Measurements from ENCODE around the gene HOXA10.

The HOXA10 gene

GRCh38 chr7:27163288-27164044, 10.7 kb downstream of the HOXA10 start:
- H3K4me3 ChIP-seq (ENCODE audit: control insufficient read depth, low read depth, low read length) = peak overlapping the region; percentile 77
- DNase-seq (ENCODE audit: low read depth) = peak; percentile 28
- TF ChIP-seq, protein P1, sequence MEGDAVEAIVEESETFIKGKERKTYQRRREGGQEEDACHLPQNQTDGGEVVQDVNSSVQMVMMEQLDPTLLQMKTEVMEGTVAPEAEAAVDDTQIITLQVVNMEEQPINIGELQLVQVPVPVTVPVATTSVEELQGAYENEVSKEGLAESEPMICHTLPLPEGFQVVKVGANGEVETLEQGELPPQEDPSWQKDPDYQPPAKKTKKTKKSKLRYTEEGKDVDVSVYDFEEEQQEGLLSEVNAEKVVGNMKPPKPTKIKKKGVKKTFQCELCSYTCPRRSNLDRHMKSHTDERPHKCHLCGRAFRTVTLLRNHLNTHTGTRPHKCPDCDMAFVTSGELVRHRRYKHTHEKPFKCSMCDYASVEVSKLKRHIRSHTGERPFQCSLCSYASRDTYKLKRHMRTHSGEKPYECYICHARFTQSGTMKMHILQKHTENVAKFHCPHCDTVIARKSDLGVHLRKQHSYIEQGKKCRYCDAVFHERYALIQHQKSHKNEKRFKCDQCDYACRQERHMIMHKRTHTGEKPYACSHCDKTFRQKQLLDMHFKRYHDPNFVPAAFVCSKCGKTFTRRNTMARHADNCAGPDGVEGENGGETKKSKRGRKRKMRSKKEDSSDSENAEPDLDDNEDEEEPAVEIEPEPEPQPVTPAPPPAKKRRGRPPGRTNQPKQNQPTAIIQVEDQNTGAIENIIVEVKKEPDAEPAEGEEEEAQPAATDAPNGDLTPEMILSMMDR (conservative IDR thresholded peaks at IDR 0.05; ENCODE audit: control insufficient read depth, insufficient read depth, low read depth, low read length) = no peak

DNA sequence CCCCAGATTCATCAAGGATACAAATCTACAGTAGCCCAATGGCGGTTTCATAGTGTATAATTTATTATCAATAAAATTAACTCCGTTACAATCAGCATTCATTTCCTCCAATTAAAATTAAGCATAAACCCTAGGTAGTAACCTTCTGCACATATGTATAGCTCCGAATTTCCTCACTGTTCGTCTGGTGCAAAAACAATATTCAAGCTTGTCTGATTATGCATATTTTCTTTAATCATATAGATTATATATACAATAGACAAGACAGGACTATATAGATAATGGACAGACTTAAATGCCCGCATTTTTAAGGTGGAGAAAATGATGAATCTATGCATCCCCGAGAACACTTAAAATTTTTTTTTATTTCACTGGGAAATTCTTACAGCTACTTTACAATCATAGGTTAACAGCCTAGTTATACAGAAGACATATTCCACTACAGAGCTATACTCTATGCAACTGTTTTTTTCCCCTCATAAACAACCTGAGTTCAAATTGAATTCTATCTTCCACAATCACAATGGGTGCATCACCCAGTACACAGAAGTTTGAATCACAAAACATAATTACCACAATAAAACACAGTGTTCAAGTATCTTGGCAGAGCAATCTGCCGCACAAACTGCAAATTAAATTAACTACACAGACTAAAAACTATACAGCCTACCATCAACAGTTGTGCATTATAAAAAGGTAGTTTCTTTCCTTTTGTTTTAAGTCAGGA, 11.4 kb downstream of the HOXA10 start:
- DNase-seq (ENCODE audit: low read depth) = peak; percentile 24
- peak overlapping the region; percentile 77 for H3K4me3 ChIP-seq (ENCODE audit: control insufficient read depth, low read depth, low read length)
- TF ChIP-seq, protein P1 (conservative IDR thresholded peaks at IDR 0.05; ENCODE audit: control insufficient read depth, insufficient read depth, low read depth, low read length) = no peak

- peak overlapping the region; percentile 77 for H3K4me3 ChIP-seq (ENCODE audit: control insufficient read depth, low read depth, low read length)
- TF ChIP-seq, protein P1 (conservative IDR thresholded peaks at IDR 0.05; ENCODE audit: control insufficient read depth, insufficient read depth, low read depth, low read length) = no peak
- DNase-seq (ENCODE audit: low read depth) = peak; percentile 32
These were observed 12.2 kb downstream of the HOXA10 start for GRCh38 chr7:27161721-27162560.

GRCh38 chr7:27161214-27161720, 12.9 kb downstream of the HOXA10 start:
- peak overlapping the region; percentile 77 for H3K4me3 ChIP-seq (ENCODE audit: control insufficient read depth, low read depth, low read length)
- TF ChIP-seq, protein P1 (conservative IDR thresholded peaks at IDR 0.05; ENCODE audit: control insufficient read depth, insufficient read depth, low read depth, low read length) = no peak
- DNase-seq (ENCODE audit: low read depth) = peak; percentile 46

DNA sequence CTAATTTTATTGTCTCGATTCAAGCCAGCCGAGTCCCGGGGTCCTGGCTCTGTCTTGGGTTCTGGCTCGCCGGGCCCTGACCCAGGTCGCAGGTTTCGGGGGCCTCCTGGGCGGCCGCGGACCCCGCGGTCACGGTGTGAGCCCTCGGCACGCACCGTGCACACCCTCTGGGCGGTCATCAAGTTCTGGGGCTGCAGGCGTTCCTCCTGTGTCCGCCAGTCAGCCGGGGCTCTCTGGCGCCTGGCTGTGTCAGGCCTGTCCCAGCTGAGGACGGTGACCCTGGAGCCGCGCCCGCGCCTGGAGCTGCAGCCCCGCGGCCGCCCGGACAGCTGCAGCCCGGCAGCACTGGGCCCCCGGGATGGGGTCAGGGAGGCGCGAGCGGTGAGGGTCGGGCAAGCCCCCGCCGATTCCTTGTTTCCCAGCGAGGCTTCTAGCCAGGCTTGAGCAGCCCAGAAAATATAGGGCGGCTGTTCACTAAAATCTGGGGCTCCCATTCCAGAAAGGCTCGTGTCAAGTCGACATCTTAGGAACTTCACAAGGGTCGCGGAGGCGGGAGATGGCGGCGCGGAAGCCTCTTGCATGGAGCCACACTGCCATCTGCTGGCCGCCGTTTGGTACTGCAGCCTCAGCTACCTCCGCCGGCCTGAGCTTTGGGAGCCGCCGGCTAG, 13.4 kb downstream of the HOXA10 start:
- H3K4me3 ChIP-seq (ENCODE audit: control insufficient read depth, low read depth, low read length) = peak overlapping the region; percentile 77
- peak; percentile 86 for DNase-seq (ENCODE audit: low read depth)
- TF ChIP-seq, protein P1 (conservative IDR thresholded peaks at IDR 0.05; ENCODE audit: control insufficient read depth, insufficient read depth, low read depth, low read length) = peak; percentile 80

DNA sequence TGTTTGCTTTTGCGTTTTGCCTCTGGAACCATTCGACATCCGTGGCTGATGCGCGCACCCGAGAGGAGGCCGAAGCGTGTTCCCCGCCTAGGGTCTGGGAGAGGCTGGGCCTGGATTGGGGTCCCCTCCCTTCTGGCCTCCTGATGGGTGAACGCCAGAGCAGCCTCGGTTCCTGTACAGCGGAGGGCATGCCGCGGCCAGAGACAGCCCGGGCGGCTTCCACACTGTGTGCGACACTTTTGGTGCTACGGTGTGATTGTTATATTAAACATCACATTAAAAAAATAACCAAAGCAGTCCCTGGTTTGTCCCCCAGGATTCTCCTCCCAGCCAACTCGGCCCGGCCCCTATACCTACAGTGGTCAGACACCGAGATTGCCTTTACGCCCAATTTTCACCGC, 14.0 kb downstream of the HOXA10 start:
- peak overlapping the region; percentile 77 for H3K4me3 ChIP-seq (ENCODE audit: control insufficient read depth, low read depth, low read length)

More for the DNA sequence above, 14.0 kb downstream of the HOXA10 start:
- DNase-seq (ENCODE audit: low read depth) = no peak
- TF ChIP-seq, protein P1 (conservative IDR thresholded peaks at IDR 0.05; ENCODE audit: control insufficient read depth, insufficient read depth, low read depth, low read length) = no peak
